CD4-positive, alpha-beta T cell treated with Interferon alpha-2 for 1 hour (primary cell): ENCODE data around the gene ARRDC5.
"Not testable (repeated sequence)": the region's sequence is repeated elsewhere in the genome, so short reads cannot be mapped to it uniquely, and the experiment has no call there.

ENCODE experiments used
- DNase-seq, 2 donors: peaks; one replicate each; pipeline ENCODE4 v3.0.0-alpha.2; 2020 to 2022

Gene ARRDC5

DNA sequence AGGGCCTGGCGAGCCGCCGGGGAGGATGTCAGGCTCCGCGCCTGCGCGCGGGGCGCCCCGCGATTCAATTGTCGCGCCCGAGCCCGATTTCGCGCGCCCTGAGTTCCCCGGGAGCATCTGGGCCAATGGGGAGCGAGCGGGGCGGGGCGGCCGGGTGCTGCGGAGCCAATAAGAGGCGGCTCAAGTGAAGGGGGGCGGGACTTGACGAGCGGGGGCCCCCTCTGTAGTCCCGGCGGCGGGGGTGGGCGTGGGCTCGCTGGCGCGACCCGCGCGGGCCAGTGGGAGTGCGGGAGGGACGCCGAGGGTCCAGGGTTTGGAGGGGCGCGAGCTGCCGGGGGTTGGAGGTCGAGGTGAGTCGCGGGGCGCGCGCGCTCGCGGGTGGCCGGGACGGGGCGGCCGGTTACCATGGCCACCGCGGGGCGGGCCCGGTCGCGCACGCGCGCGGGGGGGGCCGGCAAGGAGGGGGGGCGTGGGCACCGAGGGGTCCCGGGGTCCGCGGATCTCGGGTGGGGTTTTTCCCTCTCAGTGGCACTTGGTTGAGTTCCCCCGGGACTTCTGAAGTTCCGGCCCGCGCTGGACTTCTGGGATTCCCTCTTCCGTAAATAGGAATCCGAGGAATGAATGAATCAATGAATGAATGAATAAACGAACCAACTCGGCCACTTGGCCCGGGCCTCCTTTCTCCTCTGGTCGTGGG, 7.3 kb upstream of the ARRDC5 start:
- peak; percentile 91 to 94 for DNase-seq

DNA sequence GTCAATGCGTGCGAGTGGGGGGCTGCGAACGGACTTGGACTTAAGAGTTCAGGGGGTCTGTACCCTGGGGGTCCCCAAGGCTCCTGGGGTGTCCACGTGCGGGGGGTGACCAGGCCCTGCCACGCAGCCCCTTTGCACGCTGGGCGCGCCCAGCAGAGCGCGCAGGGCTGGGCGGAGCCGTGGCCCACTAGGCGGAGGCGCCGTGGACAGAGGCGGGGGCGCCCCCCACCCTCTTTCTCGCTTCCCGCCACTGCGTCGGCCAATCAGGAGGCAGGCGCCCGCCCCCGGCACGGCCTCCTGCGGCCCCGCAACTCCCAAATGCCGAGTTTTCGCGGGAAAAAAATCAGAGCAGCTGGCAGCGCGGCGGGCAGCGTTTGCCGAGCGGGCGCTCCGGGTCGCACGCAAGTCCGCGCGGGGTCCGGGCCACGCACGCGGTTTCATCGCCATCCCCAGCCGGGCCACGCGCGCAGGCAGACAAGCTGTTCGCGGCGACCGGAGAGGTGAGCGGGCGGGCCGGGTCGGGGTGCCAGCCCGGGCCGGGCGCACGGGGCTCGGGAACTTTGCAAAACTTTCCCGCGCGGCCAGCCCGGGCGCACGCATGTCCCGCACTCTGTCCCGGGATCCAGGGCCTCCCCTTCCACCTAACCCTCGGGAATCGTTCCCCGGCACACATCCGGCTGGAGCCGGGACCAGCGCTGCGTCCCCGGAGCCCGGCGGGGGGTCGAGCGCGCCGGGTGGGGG, 6.6 kb upstream of the ARRDC5 start, which contains the start of gene UHRF1:
Gene UHRF1 (plus strand): TSS at position 346 of the 741 bp plus-strand sequence. CDS start 1,385 bp downstream, outside the sequence.
- DNase-seq = no peak

DNA sequence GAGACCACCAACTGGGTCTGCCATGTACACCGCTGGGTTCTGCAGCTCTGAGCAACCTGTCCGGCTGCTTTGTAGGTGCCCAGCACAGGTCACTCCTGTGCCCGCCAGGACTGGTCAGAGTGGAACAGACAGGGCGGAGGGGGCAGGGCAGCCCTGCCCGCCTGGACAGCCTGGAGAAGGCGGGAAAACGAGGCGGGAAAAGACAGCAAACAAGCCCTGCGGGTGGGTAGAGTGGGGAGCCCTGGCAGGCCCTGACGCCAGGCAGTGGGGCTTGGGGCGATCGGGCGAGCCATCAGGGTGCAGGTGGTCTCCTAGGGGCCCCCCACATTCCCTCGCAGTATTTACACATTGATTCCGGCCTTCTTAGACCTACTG, 6.1 kb upstream of the ARRDC5 start:
- no peak for DNase-seq

GRCh38 chr19:4908360-4908759, 5.7 kb upstream of the ARRDC5 start:
- no peak for DNase-seq

DNA sequence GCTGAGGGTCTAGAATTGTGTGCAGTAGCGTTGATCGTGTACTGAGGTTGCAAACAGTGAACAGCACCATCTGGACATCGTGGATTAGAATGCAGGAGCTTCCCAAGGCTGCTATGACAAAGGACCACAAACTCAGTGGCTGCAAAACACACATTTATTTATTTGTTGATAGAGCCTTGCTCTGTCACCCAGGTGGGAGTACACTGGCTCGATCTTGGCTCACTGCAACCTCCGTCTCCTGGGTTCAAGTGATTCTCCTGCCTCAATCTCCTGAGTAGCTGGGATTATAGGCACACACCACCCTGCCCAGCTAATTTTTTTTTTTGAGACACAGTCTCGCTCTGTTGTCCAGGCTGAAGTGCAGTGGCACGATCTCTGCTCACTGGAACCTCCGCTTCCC, 4.3 kb upstream of the ARRDC5 start:
- no peak for DNase-seq

- DNase-seq = no peak
Observed at GRCh38 chr19:4904481-4904880, 1.8 kb upstream of the ARRDC5 start.

DNA sequence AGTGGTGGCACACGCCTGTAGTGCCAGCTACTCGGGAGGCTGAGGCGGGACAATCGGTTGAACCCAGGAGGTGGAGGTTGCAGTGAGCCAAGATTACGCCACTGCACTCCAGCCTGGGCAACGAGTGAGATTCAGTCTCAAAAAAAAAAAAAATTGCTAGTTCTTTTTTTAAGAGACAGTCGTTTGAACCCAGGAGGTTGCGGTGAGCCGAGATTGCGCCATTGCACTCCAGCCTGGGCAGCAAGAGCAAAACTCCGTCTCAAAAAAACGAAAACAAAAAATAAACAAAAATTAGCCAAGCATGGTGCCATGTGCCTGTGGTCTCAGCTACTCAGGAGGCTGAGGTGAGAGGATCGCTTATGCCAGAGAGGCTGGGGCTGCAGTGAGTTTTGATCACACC, 1.8 kb downstream of the ARRDC5 start:
- not testable (repeated sequence) for DNase-seq

- no peak for DNase-seq
Observed at GRCh38 chr19:4897146-4897545, 5.5 kb downstream of the ARRDC5 start.

DNA sequence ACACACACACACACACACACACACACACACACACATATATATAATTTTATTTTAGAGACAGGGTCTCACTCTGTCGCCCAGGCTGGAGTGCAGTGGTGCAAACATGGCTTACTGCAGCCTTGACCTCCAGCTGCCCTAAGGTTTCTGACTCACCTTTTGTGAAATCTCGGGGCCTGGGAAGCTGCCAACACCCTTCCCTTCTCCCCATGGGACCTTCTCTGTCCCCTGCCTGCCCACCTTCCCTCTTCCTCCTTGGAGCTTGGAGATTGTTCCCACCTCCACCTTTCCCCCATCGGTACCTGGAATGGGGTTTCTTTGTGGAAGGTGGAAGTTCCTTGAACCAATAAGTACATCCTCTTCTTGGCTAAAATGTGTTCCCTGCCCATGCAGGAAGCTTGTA, 6.3 kb downstream of the ARRDC5 start:
- no peak for DNase-seq

GRCh38 chr19:4892962-4893361, 9.7 kb downstream of the ARRDC5 start:
- DNase-seq = not testable (repeated sequence)

- DNase-seq = no peak
Observed at GRCh38 chr19:4891066-4891465, 11.6 kb downstream of the ARRDC5 start.

DNA sequence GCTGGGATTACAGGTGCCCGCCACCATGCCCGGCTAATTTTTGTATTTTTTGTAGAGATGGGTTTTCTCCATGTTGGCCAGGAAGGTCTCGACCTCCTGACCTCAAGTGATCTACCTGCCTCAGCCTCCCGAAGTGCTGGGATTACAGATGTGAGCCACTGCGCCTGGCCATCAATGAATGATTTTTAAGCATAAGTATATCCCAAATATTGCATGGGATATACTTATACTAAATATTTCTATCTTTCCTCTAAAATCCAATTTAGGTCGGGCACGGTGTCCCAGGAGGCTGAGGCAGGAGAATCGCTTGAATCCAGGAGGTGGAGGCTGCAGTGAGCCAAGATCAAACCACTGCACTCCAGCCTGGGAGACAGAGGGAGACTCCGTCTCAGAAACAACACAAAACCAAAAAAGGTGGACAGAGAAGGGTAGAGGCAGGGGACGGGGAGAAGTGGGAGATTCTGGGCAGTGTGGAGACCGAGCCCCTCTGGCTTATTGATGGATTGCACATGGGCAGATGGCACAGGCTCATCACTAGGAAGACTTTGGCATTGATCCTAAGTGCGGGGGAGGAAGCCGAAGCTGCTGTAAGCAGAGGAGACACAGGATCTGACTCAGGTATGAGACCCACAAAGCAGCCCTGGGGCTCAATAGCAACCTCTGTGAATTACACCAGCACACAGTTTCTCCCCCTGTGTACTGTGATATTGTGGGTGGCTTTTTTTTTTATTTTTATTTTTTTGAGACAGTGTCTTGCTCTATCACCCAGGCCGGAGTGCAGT, 13.5 kb downstream of the ARRDC5 start:
- DNase-seq = no peak

- not testable (repeated sequence) for DNase-seq
Observed at GRCh38 chr19:4887803-4888202, 14.9 kb downstream of the ARRDC5 start.

- DNase-seq = not testable (repeated sequence)
Observed at GRCh38 chr19:4884993-4885392, 17.7 kb downstream of the ARRDC5 start.

DNA sequence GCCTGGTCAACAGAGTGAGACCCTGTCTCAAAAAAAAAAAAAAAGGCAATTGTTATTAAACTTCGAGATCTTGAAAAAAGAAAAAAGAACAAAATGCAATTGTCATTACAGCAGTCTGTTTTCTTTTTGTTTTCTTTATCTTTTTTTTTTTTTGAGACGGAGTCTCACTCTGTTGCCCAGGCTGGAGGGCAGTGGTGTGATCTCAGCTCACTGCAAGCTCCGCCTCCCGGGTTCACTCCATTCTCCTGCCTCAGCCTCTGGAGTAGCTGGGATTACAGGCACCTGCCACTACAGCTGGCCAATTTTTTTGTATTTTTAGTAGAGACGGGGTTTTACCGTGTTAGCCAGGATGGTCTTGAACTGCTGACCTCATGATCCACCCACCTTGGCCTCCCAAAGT, 19.8 kb downstream of the ARRDC5 start:
- DNase-seq = not testable (repeated sequence)

DNA sequence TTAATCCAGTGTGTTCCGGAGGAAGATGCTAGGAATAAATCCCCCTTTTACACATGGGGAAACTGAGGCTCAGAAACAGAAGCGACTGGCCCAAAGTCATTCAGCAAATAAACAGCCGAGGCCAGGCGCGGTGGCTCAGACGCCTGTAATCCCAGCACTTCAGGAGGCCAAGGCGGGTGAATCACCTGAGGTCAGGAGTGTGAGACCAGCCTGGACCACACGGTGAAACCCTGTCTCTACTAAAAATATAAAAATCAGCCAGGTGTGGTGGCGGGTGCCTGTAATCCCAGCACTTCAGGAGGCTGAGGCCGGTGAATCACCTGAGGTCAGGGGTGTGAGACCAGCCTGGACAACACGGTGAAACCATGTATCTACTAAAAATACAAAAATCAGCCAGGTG, 23.7 kb downstream of the ARRDC5 start:
- DNase-seq = no peak

GRCh38 chr19:4878491-4878968, 24.2 kb downstream of the ARRDC5 start:
- DNase-seq = no peak

GRCh38 chr19:4877753-4878490, 24.8 kb downstream of the ARRDC5 start:
- DNase-seq = no peak

DNA sequence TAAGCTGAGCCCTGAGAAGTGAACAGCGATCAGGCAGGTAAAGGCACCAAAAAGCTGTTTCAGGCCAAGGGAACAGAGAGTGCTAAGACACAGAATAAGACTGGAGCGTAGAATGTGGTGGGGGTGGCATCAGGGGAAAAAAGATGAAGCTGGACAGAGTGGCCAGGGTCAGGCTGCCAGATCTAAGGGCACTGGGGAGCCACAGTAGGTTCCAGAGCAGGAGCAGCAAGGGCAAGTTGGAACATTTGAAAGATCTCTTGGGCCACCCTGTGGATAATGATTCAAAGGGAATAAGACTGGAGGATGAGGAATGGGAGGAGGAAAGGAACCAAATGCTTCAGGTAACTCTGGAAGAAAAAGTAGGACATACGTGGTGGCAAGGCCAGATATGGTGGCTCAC, 28.8 kb downstream of the ARRDC5 start:
- no peak for DNase-seq

DNA sequence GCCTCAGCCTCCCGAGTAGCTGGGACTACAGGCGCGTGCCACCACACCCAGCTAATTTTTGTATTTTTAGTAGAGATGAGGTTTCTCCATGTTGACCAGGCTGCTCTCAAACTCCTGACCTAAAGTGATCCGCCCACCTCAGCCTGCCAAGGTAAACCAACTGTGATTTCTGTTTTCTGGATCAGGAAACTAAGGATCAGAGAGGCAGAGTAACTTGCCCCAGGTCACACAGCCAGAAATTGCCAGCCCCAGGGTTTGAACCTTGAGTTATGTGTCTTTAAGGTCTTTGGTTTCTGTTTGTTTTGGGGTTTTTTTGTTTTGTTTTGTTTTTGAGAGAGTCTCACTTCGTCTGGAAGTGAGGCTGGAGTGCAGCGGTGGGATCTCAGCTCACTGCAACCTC, 31.0 kb downstream of the ARRDC5 start:
- no peak for DNase-seq

DNA sequence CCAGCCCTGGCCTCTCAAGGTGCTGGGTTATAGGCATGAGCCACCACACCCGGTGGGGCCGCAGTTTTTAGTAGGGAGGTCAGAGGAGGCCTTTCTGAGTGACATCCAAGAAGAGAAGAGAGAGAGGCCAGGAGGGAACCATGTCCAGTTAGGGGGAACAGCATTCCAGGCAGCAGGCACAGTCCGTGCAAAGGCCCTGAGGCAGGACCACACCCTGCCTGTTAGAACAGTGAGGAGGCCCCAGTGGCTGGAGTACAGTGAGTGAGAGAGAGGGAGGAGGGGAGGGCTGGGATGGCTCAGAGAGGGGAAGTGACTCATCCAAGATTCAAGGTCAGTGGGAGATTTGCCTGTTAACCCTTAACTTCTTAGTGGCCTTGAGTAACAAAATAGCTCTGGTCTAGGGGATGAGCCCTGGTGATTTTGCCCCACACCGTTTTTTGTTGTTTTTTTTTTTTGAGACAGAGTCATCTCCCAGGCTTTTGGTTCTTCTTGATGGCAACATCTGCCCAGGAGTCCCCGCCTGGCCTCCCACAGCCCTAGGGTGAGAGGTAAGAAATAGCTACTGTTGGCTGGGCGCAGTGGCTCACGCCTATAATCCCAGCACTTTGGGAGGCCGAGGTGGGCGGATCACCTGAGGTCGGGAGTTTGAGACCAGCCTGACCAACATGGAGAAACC, 32.5 kb downstream of the ARRDC5 start:
- peak in 1 of 2 donors; percentile 61 for DNase-seq

DNA sequence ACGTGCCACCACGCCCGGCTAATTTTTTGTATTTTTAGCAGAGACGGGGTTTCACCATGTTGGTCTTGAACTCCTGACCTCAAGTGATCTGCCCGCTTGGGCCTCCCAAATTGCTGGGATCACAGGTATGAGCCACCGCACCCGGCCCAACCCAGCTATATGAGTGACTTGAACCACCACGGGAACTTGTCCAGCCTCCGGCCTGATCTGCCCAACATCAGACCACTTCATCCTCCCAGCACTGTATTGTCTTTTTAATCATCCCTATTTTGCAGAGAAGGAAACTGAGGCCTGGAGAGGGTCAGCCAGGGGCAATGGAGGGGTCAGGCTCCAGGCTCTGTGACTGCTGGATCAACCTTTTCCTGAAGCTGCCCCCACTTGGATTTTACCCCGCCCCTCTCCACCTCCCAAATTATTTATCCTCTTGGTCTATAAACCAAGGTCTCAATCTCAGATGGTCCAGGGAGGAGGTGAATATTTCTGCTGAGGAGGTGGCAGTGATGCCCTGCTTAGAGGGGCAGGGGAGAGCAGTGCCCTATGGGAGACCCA, 34.3 kb downstream of the ARRDC5 start:
- DNase-seq = no peak
